HG03571 (cell line): Measurements from ENCODE around the gene CNPY1.
"Not testable (repeated sequence)": the region's sequence is repeated elsewhere in the genome, so short reads cannot be mapped to it uniquely, and the experiment has no call there.

Experiments used
- ATAC-seq: cut with Tn5 transposase; IDR thresholded peaks from one replicate; pipeline ENCODE4 v1.9.1; 2021; ENCODE audit not compliant: unreplicated experiment

The CNPY1 gene

GRCh38 chr7:155534691-155535090 is 11.7 kb downstream of the CNPY1 start:
- ATAC-seq = no peak

GRCh38 chr7:155533827-155534690 is 12.3 kb downstream of the CNPY1 start:
- no peak for ATAC-seq

- ATAC-seq = no peak
Observed at GRCh38 chr7:155533120-155533826, 13.1 kb downstream of the CNPY1 start.

- ATAC-seq = no peak
Observed at GRCh38 chr7:155532792-155533119, 13.6 kb downstream of the CNPY1 start.

- no peak for ATAC-seq
Observed at GRCh38 chr7:155531681-155532080, 14.7 kb downstream of the CNPY1 start.

- no peak for ATAC-seq
Observed at GRCh38 chr7:155530601-155531000, 15.8 kb downstream of the CNPY1 start.

GRCh38 chr7:155529845-155530244 is 16.5 kb downstream of the CNPY1 start:
- no peak for ATAC-seq

GRCh38 chr7:155529346-155529745 is 17.0 kb downstream of the CNPY1 start:
- no peak for ATAC-seq

- ATAC-seq = no peak
Observed at GRCh38 chr7:155527664-155528063, 18.7 kb downstream of the CNPY1 start.

- ATAC-seq = no peak
Observed at GRCh38 chr7:155526225-155526624, 20.1 kb downstream of the CNPY1 start.

GRCh38 chr7:155524018-155524556 is 22.3 kb downstream of the CNPY1 start:
- ATAC-seq = no peak

GRCh38 chr7:155523168-155523675 is 23.1 kb downstream of the CNPY1 start:
- ATAC-seq = no peak

- no peak for ATAC-seq
Observed at GRCh38 chr7:155521743-155522398, 24.5 kb downstream of the CNPY1 start.

- no peak for ATAC-seq
Observed at GRCh38 chr7:155521007-155521742, 25.2 kb downstream of the CNPY1 start.

- ATAC-seq = no peak
Observed at GRCh38 chr7:155520114-155520513, 26.2 kb downstream of the CNPY1 start.

- ATAC-seq = not testable (repeated sequence)
Observed at GRCh38 chr7:155519358-155519757, 27.0 kb downstream of the CNPY1 start.

GRCh38 chr7:155518633-155519032 is 27.7 kb downstream of the CNPY1 start:
- ATAC-seq = no peak

- no peak for ATAC-seq
Observed at GRCh38 chr7:155517969-155518368, 28.4 kb downstream of the CNPY1 start.

GRCh38 chr7:155517452-155517851 is 28.9 kb downstream of the CNPY1 start:
- no peak for ATAC-seq

GRCh38 chr7:155516466-155516865 is 29.9 kb downstream of the CNPY1 start:
- no peak for ATAC-seq

- ATAC-seq = no peak
Observed at GRCh38 chr7:155515318-155515717, 31.0 kb downstream of the CNPY1 start.
